Measurements from ENCODE around the gene HMGCLL1. TPM values are rescaled to one million over a fixed set of nuclear protein-coding genes. Genes with fewer than 3 reads are reported as not detected.
A peak's percentile ranks its signal among the peaks of the same experiment; 100 is the strongest.

Gene HMGCLL1
- total RNA-seq (1 to 10 TPM; 1.6 to 3.4 (median 2.8) TPM), polyA plus RNA-seq (1.0 TPM)
- long read RNA-seq, donor 1, partial matches to known transcripts = 0 of 1 reads
- long read RNA-seq, donor 1, other reads (novel, unspliced or antisense) = 0 of 1 reads
- long read RNA-seq, donor 2, partial matches to known transcripts = 0 of 1 reads
- long read RNA-seq, donor 2, other reads (novel, unspliced or antisense) = 1 of 1 reads
- long read RNA-seq, donor 3, transcript HMGCLL1-201 (9 exons, 2,475 nt) = major isoform, 5 of 7 reads
- long read RNA-seq, donor 3, partial matches to known transcripts = 0 of 7 reads
- long read RNA-seq, donor 3, other reads (novel, unspliced or antisense) = 0 of 7 reads
- long read RNA-seq, donor 4, partial matches to known transcripts = 0 of 1 reads
- long read RNA-seq, donor 4, other reads (novel, unspliced or antisense) = 0 of 1 reads

- Histone ChIP-seq H3K27ac (ENCODE audit: low read length) (no peak within 1 kb of the TSS), H3K27me3 (ENCODE audit: control insufficient read depth, insufficient read depth) (no peaks in the 10 kb centered on the region), H3K9me3 (ENCODE audit: control insufficient read depth, low read length) (no peaks in the 10 kb centered on the region), H3K4me3 (ENCODE audit: low read length) (peak within 1 kb of the TSS; percentile 33), H3K4me1 (ENCODE audit: control insufficient read depth, insufficient read depth, low read length) (no peaks in the 10 kb centered on the region)
- intact Hi-C loops (cut with DNase I) = no loop called here
- DNase-seq = peak; percentile 49 to 87 (median 87)
- WGBS = 6% methylated on average over 49 of the region's 49 CpGs
- peak; percentile 94 to 98 for ATAC-seq
Observed at GRCh38 chr6:55578537-55579363, at the start of gene HMGCLL1. TSS of gene HMGCLL1 (minus strand) at chr6:55579192. CDS start at chr6:55579055, 137 bp downstream.

GRCh38 chr6:55621993-55622392 is 43.0 kb upstream of the HMGCLL1 start:
- H3K4me1 ChIP-seq (ENCODE audit: control insufficient read depth, insufficient read depth, low read length) = no peaks in the 10 kb centered on the region
- H3K27ac ChIP-seq (ENCODE audit: low read length) = no peak overlapping the region
- DNase-seq (no peak), ATAC-seq (no peak)
- intact Hi-C loops (cut with DNase I) = no loop called here
- no peak overlapping the region for H3K4me3 ChIP-seq (ENCODE audit: low read length)
- no peaks in the 10 kb centered on the region for H3K9me3 ChIP-seq (ENCODE audit: control insufficient read depth, low read length)
- 90% methylated on average over 1 of the region's 1 CpG for WGBS
- H3K27me3 ChIP-seq (ENCODE audit: control insufficient read depth, insufficient read depth) = no peaks in the 10 kb centered on the region

GRCh38 chr6:55621244-55621643 is 42.3 kb upstream of the HMGCLL1 start:
- DNase-seq = no peak
- intact Hi-C loops (cut with DNase I) = no loop called here
- Histone ChIP-seq H3K27ac (ENCODE audit: low read length) (no peak overlapping the region), H3K4me1 (ENCODE audit: control insufficient read depth, insufficient read depth, low read length) (no peaks in the 10 kb centered on the region), H3K4me3 (ENCODE audit: low read length) (no peak overlapping the region), H3K27me3 (ENCODE audit: control insufficient read depth, insufficient read depth) (no peaks in the 10 kb centered on the region), H3K9me3 (ENCODE audit: control insufficient read depth, low read length) (no peaks in the 10 kb centered on the region)
- 89% methylated on average over 3 of the region's 3 CpGs for WGBS
- no peak for ATAC-seq

- H3K4me1 ChIP-seq (ENCODE audit: control insufficient read depth, insufficient read depth, low read length) = no peaks in the 10 kb centered on the region
- peaks cover 2% of the 10 kb centered on the region for H3K9me3 ChIP-seq (ENCODE audit: control insufficient read depth, low read length)
- no peak overlapping the region for H3K4me3 ChIP-seq (ENCODE audit: low read length)
- no peak for DNase-seq
- no peak overlapping the region for H3K27ac ChIP-seq (ENCODE audit: low read length)
- ATAC-seq = no peak
- WGBS = 87% methylated on average over 5 of the region's 5 CpGs
- no peaks in the 10 kb centered on the region for H3K27me3 ChIP-seq (ENCODE audit: control insufficient read depth, insufficient read depth)
- intact Hi-C loops (cut with DNase I) = no loop called here
Observed at GRCh38 chr6:55617272-55617671, 38.3 kb upstream of the HMGCLL1 start.

- no peaks in the 10 kb centered on the region for H3K27me3 ChIP-seq (ENCODE audit: control insufficient read depth, insufficient read depth)
- H3K4me1 ChIP-seq (ENCODE audit: control insufficient read depth, insufficient read depth, low read length) = no peaks in the 10 kb centered on the region
- H3K9me3 ChIP-seq (ENCODE audit: control insufficient read depth, low read length) = no peaks in the 10 kb centered on the region
- peak in 2 of 3 donors; percentile 24 to 32 for DNase-seq
- no peak for ATAC-seq
- no peak overlapping the region for H3K4me3 ChIP-seq (ENCODE audit: low read length)
- intact Hi-C loops (cut with DNase I) = no loop called here
- H3K27ac ChIP-seq (ENCODE audit: low read length) = no peak overlapping the region
Observed at GRCh38 chr6:55604021-55604420, 25.0 kb upstream of the HMGCLL1 start.

- WGBS = 93% methylated on average over 2 of the region's 2 CpGs
- intact Hi-C loops (cut with DNase I) = no loop called here
- H3K4me3 ChIP-seq (ENCODE audit: low read length) = no peak overlapping the region
Observed at GRCh38 chr6:55601120-55601519, 22.1 kb upstream of the HMGCLL1 start.

GRCh38 chr6:55594442-55594841 is 15.4 kb upstream of the HMGCLL1 start:
- intact Hi-C loops (cut with DNase I) = no loop called here
- 25% methylated on average over 2 of the region's 2 CpGs for WGBS

More at GRCh38 chr6:55601120-55601519, 22.1 kb upstream of the HMGCLL1 start:
- DNase-seq (no peak), ATAC-seq (no peak)
- Histone ChIP-seq H3K9me3 (ENCODE audit: control insufficient read depth, low read length) (no peaks in the 10 kb centered on the region), H3K27ac (ENCODE audit: low read length) (no peak overlapping the region), H3K4me1 (ENCODE audit: control insufficient read depth, insufficient read depth, low read length) (no peaks in the 10 kb centered on the region), H3K27me3 (ENCODE audit: control insufficient read depth, insufficient read depth) (no peaks in the 10 kb centered on the region)

GRCh38 chr6:55584654-55585354 is 5.8 kb upstream of the HMGCLL1 start:
- H3K27ac ChIP-seq (ENCODE audit: low read length) = no peak overlapping the region
- no peaks in the 10 kb centered on the region for H3K4me1 ChIP-seq (ENCODE audit: control insufficient read depth, insufficient read depth, low read length)
- DNase-seq (no peak), ATAC-seq (no peak)
- H3K27me3 ChIP-seq (ENCODE audit: control insufficient read depth, insufficient read depth) = no peaks in the 10 kb centered on the region
- no peak overlapping the region for H3K4me3 ChIP-seq (ENCODE audit: low read length)
- intact Hi-C loops (cut with DNase I) = no loop called here
- H3K9me3 ChIP-seq (ENCODE audit: control insufficient read depth, low read length) = no peaks in the 10 kb centered on the region

More at GRCh38 chr6:55594442-55594841, 15.4 kb upstream of the HMGCLL1 start:
- H3K4me3 ChIP-seq (ENCODE audit: low read length) = no peak overlapping the region
- H3K4me1 ChIP-seq (ENCODE audit: control insufficient read depth, insufficient read depth, low read length) = no peaks in the 10 kb centered on the region
- ATAC-seq (no peak), DNase-seq (no peak)
- no peak overlapping the region for H3K27ac ChIP-seq (ENCODE audit: low read length)
- no peaks in the 10 kb centered on the region for H3K27me3 ChIP-seq (ENCODE audit: control insufficient read depth, insufficient read depth)
- no peaks in the 10 kb centered on the region for H3K9me3 ChIP-seq (ENCODE audit: control insufficient read depth, low read length)

GRCh38 chr6:55576811-55577210 is 2.2 kb downstream of the HMGCLL1 start:
- no peak for ATAC-seq
- no peak for DNase-seq
- H3K9me3 ChIP-seq (ENCODE audit: control insufficient read depth, low read length) = no peaks in the 10 kb centered on the region
- H3K4me3 ChIP-seq (ENCODE audit: low read length) = no peak overlapping the region
- WGBS = 48% methylated on average over 3 of the region's 3 CpGs
- no peaks in the 10 kb centered on the region for H3K27me3 ChIP-seq (ENCODE audit: control insufficient read depth, insufficient read depth)
- H3K27ac ChIP-seq (ENCODE audit: low read length) = no peak overlapping the region
- intact Hi-C loops (cut with DNase I) = no loop called here
- H3K4me1 ChIP-seq (ENCODE audit: control insufficient read depth, insufficient read depth, low read length) = no peaks in the 10 kb centered on the region

- peaks cover 2% of the 10 kb centered on the region for H3K4me1 ChIP-seq (ENCODE audit: control insufficient read depth, insufficient read depth, low read length)
- H3K27ac ChIP-seq (ENCODE audit: low read length) = no peak overlapping the region
- no peak overlapping the region for H3K4me3 ChIP-seq (ENCODE audit: low read length)
- ATAC-seq = no peak
- no peak for DNase-seq
- no peaks in the 10 kb centered on the region for H3K27me3 ChIP-seq (ENCODE audit: control insufficient read depth, insufficient read depth)
- 84% methylated on average over 2 of the region's 2 CpGs for WGBS
- H3K9me3 ChIP-seq (ENCODE audit: control insufficient read depth, low read length) = no peaks in the 10 kb centered on the region
- intact Hi-C loops (cut with DNase I) = no loop called here
Observed at GRCh38 chr6:55574556-55574955, 4.4 kb downstream of the HMGCLL1 start.

GRCh38 chr6:55569638-55570037 is 9.4 kb downstream of the HMGCLL1 start:
- peak; percentile 62 to 87 (median 77) for DNase-seq
- intact Hi-C loops (cut with DNase I) = no loop called here
- no peaks in the 10 kb centered on the region for H3K27me3 ChIP-seq (ENCODE audit: control insufficient read depth, insufficient read depth)
- H3K9me3 ChIP-seq (ENCODE audit: control insufficient read depth, low read length) = no peaks in the 10 kb centered on the region
- no peak overlapping the region for H3K27ac ChIP-seq (ENCODE audit: low read length)
- 82% methylated on average over 3 of the region's 3 CpGs for WGBS
- no peak overlapping the region for H3K4me3 ChIP-seq (ENCODE audit: low read length)
- ATAC-seq = peak; percentile 53 to 59
- peaks cover 3% of the 10 kb centered on the region for H3K4me1 ChIP-seq (ENCODE audit: control insufficient read depth, insufficient read depth, low read length)

All from right cardiac atrium (tissue), 5 donors.